Right cardiac atrium (tissue), 5 donors: ENCODE data around the gene NAA20. TPM values are rescaled to one million over a fixed set of nuclear protein-coding genes. Genes with fewer than 3 reads are reported as not detected.

ENCODE experiments used
- ATAC-seq, 2 donors: fragments of 200-7000 bp; cut with Tn5 transposase; one replicate each; pipeline versions ENCODE4 v1.8.0 to v1.9.1; 2020; ENCODE audit warnings: moderate library complexity in 2 of 2, mild to moderate bottlenecking in 1 of 2
- DNase-seq, 3 donors: peaks; one replicate each; pipeline ENCODE4 v3.0.0-alpha.2; 2020
- H3K27ac ChIP-seq: one replicate; pipeline ENCODE4 v1.5.1; 2013; ENCODE audit warnings: mild to moderate bottlenecking, low read length, control low read depth, moderate library complexity
- H3K27me3 ChIP-seq: one replicate; pipeline ENCODE4 v1.6.1; 2013; ENCODE audit not compliant: control insufficient read depth, insufficient read depth
- H3K4me1 ChIP-seq: one replicate; pipeline ENCODE4 v1.6.1; 2013; ENCODE audit warnings: low read length; ENCODE audit not compliant: control insufficient read depth, insufficient read depth
- H3K4me3 ChIP-seq: one replicate; pipeline ENCODE4 v1.5.1; 2013; ENCODE audit warnings: low read length, control low read depth
- H3K9me3 ChIP-seq: one replicate; pipeline ENCODE4 v1.6.1; 2013; ENCODE audit warnings: low read length; ENCODE audit not compliant: control insufficient read depth
- WGBS: extraction: QIAGEN DNeasy Blood & Tissue Kit; methylation state at CpG from one replicate; pipeline ENCODE4 v1.1.7; 2013; 5-methylcytosine and 5-hydroxymethylcytosine counted together
- intact Hi-C, 4 donors: fragments of 100-400 bp; cut with DNase I; formaldehyde crosslinking; loops; one replicate each; pipeline versions ENCODE4 v1.11.0 to v1.14.0; 2022 to 2023
- polyA plus RNA-seq: library from polyadenylated mRNA; stranded (reverse); fragments of 200-250 nt; gene quantifications from one replicate; pipeline ENCODE4 v1.2.3, GENCODE V29; 2013
- total RNA-seq, 4 donors: library from RNA; stranded (reverse); fragmentation: NEBNext Ultra II Directional; extraction: Animal tissue kit (Norgen Biotek cat#: 25700); gene quantifications; one replicate each; pipeline ENCODE4 v1.2.1, GENCODE V29; 2021
- donor health status: healthy with polysubstance abuse.
- donor health status: DM: no; HTN: yes; CAD: no.
- donor health status: DM: no; HTN: no; CAD: no.
- donor health status: DM: no; HTN: yes; CAD: no; lungs with severe emphysema.
- donor health status: DM: yes; HTN: yes; CAD: no.

The NAA20 gene
- total and polyA plus RNA-seq, 5 donors = 49.4 to 82.9 (median 55.6) TPM

DNA sequence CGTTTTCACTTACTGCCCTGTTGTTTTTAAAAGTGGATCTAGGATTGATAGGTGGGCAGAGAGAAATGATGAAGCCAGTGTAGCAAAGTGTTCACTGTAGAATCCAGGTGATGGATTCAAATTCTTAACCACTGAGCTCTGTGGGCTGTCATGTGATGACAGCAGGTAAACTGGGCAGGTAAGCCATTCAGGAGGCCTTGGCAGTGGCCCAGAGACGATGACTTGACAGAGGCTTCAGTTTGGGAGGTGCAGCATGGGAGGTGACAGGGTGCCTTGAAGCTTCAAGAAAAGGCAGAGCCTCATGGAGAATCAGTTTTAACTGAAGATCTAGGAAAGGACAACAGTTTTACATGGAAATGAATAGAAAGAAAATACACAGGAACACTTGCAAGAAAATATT lies 2.0 kb downstream of the NAA20 start:
- 71% methylated on average over 2 of the region's 2 CpGs for WGBS
- DNase-seq = no peak
- Histone ChIP-seq H3K27ac (no peak overlapping the region), H3K27me3 (no peaks in the 10 kb centered on the region), H3K9me3 (no peaks in the 10 kb centered on the region), H3K4me3 (no peak overlapping the region), H3K4me1 (peaks cover 7% of the 10 kb centered on the region)
- ATAC-seq = no peak
- intact Hi-C loops = no loop called here

DNA sequence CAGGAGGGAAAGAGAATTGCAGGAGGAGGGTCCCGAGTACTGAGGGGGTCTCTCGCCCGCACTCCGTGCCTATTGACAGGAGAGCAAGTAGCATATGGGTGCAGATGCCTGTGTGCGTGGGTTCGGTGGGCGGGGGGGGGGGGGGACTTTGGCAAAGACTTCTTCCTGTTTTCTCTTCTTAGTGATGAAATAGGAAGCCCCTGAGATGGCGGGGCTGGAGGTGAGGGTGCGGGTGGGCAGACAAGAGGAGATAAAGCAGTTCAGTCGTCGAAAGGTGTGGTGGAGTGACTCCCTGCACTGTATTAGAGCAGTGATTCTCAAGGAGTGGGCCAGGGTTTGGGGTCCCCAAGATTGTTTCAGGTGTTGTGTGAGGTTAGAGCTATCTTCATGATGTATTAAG lies 3.7 kb downstream of the NAA20 start:
- no peak overlapping the region for H3K27ac ChIP-seq
- H3K27me3 ChIP-seq = no peaks in the 10 kb centered on the region
- no peak overlapping the region for H3K4me3 ChIP-seq
- intact Hi-C loops = no loop called here
- DNase-seq = no peak
- H3K4me1 ChIP-seq = peaks cover 7% of the 10 kb centered on the region
- WGBS = 72% methylated on average over 11 of the region's 11 CpGs
- H3K9me3 ChIP-seq = no peaks in the 10 kb centered on the region
- ATAC-seq = no peak

DNA sequence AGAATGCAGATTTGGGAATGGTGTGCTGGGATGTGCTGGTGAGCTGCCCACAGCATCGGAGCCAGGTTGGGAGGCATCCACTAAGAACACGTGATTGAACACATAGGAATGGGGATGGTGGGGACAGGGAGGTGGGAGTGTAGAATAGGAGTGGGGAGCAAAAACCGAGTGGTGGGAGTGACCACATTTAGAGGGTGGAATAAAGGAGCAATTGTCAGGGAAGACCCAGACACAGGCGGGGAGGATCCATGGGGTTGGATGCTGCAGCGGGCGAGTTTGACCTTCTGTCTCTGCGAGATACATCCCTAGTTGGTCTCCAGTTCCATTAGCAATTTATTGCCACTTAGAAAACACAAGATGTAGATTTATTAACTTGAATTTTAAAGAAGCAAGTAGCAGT lies 4.7 kb downstream of the NAA20 start:
- Histone ChIP-seq H3K4me1 (peaks cover 7% of the 10 kb centered on the region), H3K27ac (no peak overlapping the region), H3K27me3 (no peaks in the 10 kb centered on the region), H3K9me3 (no peaks in the 10 kb centered on the region), H3K4me3 (no peak overlapping the region)
- ATAC-seq = no peak
- 79% methylated on average over 7 of the region's 7 CpGs for WGBS
- intact Hi-C loops = no loop called here
- DNase-seq = no peak

DNA sequence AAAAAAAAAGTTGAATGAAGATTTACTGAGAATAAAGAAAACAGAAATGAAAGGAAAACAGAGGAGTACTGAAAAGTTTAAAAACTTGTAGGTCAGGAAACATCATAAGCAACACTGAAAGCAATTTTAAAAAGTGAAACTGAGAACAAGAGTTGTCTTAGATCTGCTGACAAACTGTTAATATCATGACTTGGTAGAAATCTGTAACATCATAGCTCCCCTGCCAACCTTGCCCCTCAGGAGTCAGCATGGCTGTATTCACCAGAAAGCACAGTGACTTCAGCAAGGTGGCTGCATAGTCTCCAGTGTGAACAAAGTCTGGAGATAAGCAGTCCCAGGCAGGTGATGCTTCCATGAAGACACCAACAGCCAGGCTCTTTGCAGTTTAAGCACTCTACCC lies 5.3 kb downstream of the NAA20 start:
- no peaks in the 10 kb centered on the region for H3K27me3 ChIP-seq
- intact Hi-C loops = no loop called here
- ATAC-seq = no peak
- no peak overlapping the region for H3K27ac ChIP-seq
- no peaks in the 10 kb centered on the region for H3K9me3 ChIP-seq
- peaks cover 7% of the 10 kb centered on the region for H3K4me1 ChIP-seq
- H3K4me3 ChIP-seq = no peak overlapping the region
- no peak for DNase-seq

DNA sequence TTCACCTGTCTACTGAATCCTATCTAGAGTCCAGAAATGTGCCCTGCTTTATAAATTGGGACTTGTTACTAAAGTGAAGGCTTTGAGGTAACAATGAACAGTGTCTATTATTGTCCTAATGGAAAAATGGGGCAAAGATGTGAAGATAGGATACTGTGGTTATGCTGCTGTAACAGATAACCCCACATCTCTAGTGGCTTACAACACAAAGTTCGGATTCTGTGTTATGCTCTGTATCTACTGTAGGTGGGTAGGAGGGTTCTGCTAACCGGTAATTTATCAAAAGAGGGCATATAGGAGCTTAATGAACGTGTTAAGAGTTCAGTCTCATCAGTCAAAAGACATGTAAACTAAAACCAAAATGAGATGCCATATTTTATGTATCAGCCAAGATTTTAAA lies 6.2 kb downstream of the NAA20 start:
- no peak for ATAC-seq
- Histone ChIP-seq H3K27me3 (no peaks in the 10 kb centered on the region), H3K4me1 (peaks cover 7% of the 10 kb centered on the region), H3K9me3 (no peaks in the 10 kb centered on the region), H3K4me3 (no peak overlapping the region), H3K27ac (no peak overlapping the region)
- no peak for DNase-seq
- WGBS = 94% methylated on average over 3 of the region's 3 CpGs
- intact Hi-C loops = no loop called here

DNA sequence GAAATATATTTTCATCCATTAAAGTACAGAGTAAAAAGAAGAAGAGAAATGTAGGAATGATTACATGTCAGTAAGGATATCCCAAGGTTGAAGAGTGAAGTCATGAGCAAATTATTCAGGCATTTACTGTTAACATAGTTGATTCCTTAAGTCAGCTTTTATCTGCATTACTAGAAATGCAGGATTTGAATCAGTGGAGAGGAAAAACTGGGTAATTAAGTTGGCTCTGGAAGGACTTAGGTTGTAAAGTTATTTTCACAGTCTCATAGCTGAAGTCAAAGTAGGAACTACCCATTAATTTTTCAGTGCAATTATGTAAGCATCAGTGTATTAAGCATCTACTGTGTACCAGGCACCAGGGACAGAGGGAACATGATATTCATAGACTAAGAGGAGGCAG lies 7.8 kb downstream of the NAA20 start:
- no peak overlapping the region for H3K27ac ChIP-seq
- no peak overlapping the region for H3K4me3 ChIP-seq
- H3K9me3 ChIP-seq = no peaks in the 10 kb centered on the region
- ATAC-seq = no peak
- DNase-seq = no peak
- intact Hi-C loops = no loop called here
- H3K4me1 ChIP-seq = no peaks in the 10 kb centered on the region
- H3K27me3 ChIP-seq = no peaks in the 10 kb centered on the region

DNA sequence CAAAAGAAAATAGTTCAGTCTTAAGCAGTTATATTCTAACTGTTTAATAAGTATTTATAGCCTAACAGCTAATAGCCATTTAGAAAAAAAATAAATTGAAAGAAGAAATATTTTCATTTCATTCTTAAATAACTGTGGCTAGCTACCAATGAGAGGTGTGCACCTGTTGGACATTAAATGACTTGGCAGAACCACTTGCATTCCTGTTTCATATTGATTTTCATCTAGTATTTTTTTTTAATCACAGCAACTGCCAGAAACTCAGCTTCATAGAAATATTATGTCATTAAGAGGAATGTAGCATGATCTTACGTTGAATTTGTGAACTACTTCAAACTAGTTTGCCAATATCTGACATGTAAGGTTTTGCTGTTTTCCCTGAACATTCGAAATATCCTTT lies 10.1 kb downstream of the NAA20 start:
- H3K4me1 ChIP-seq = no peaks in the 10 kb centered on the region
- 89% methylated on average over 2 of the region's 2 CpGs for WGBS
- no peaks in the 10 kb centered on the region for H3K9me3 ChIP-seq
- intact Hi-C loops = no loop called here
- no peak overlapping the region for H3K27ac ChIP-seq
- H3K27me3 ChIP-seq = no peaks in the 10 kb centered on the region
- H3K4me3 ChIP-seq = no peak overlapping the region
- DNase-seq = no peak
- ATAC-seq = no peak

DNA sequence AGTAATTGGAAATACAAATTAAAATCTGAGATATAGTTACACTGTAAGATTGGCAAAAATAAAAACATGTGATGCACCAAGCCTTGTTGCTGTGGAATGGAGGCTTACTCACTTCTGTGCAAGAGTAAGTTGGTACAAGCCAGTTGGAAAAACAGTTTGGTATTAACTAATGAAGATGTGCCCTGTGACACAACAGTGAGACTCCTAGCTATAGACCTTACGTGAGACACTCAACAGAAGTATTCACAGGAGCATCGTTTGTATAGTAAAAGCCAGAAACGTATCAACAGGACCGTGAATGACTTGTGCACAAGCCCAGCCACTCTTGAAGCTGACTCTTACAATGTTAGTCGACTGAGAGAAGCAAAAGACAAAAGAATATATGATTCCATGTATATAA lies 14.6 kb downstream of the NAA20 start:
- no peak overlapping the region for H3K27ac ChIP-seq
- intact Hi-C loops = no loop called here
- no peaks in the 10 kb centered on the region for H3K4me1 ChIP-seq
- no peak overlapping the region for H3K4me3 ChIP-seq
- H3K9me3 ChIP-seq = no peaks in the 10 kb centered on the region
- 88% methylated on average over 5 of the region's 5 CpGs for WGBS
- DNase-seq (no peak), ATAC-seq (no peak)
- H3K27me3 ChIP-seq = no peaks in the 10 kb centered on the region

DNA sequence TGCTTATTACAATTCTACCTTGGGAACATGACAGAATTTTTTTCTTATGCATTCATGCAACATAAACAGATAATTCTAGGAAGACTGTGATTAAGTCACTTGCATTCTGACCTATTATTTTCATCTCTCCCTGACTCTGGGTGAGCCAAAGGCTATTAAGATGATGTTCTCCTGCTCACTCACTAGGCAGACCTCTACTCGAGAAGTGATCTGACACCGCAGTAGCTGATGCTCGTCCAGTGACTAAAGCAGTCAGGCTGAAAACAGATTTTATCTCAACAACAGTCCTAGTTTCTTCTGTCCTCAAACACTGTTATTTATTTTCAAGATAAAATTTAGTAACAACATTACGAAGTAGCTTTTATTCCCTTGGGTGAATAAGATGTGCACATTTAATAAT lies 17.3 kb downstream of the NAA20 start:
- 70% methylated on average over 4 of the region's 4 CpGs for WGBS
- DNase-seq = no peak
- Histone ChIP-seq H3K9me3 (no peaks in the 10 kb centered on the region), H3K27me3 (no peaks in the 10 kb centered on the region), H3K4me1 (no peaks in the 10 kb centered on the region), H3K4me3 (no peak overlapping the region), H3K27ac (no peak overlapping the region)
- no peak for ATAC-seq
- intact Hi-C loops = no loop called here

DNA sequence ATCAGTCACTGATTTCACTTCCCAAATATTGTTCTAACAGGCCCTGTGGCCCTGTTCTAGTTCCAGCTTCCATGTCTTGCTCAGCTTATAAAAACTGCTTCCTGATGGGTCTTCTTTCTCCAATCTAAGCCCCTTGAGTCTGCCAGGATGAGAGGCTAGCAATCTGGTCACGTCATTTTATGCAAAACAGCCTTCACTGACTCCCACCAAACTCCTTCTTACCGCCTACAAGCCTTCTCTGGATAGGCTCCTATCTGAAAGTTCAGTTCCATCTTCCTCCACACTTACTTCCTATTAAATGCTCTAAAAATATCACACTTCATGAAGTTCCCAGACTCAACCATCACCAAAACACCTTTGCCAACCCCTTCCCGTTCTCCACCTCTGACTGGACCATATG lies 19.6 kb downstream of the NAA20 start:
- ATAC-seq (no peak), DNase-seq (no peak)
- Histone ChIP-seq H3K9me3 (no peaks in the 10 kb centered on the region), H3K4me1 (no peaks in the 10 kb centered on the region), H3K4me3 (no peak overlapping the region), H3K27me3 (no peaks in the 10 kb centered on the region), H3K27ac (no peak overlapping the region)
- intact Hi-C loops = no loop called here
- 80% methylated on average over 3 of the region's 3 CpGs for WGBS

DNA sequence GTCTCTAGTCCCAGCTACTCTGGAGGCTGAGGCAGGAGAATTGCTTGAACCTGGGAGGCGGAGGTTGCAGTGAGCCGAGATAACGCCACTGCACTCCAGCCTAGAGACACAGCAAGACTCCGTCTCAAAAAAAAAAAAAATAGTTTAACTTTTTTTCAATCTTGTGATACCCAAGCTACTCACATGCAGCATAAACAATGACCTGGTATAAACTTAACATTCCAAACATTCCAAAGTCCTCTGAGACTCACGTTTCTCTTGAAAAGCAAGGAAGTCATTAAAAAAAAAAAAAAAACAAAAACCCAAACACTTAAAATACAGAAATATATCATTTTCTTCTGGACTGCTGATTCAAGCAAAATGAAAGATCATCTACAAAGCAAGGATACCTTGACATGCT lies 20.8 kb downstream of the NAA20 start:
- intact Hi-C loops = no loop called here
- H3K27ac ChIP-seq = no peak overlapping the region
- H3K4me3 ChIP-seq = no peak overlapping the region
- ATAC-seq (no peak), DNase-seq (no peak)
- H3K27me3 ChIP-seq = no peaks in the 10 kb centered on the region
- whole genome bisulfite sequencing = 66% methylated on average over 5 of the region's 5 CpGs
- no peaks in the 10 kb centered on the region for H3K9me3 ChIP-seq
- H3K4me1 ChIP-seq = no peaks in the 10 kb centered on the region

DNA sequence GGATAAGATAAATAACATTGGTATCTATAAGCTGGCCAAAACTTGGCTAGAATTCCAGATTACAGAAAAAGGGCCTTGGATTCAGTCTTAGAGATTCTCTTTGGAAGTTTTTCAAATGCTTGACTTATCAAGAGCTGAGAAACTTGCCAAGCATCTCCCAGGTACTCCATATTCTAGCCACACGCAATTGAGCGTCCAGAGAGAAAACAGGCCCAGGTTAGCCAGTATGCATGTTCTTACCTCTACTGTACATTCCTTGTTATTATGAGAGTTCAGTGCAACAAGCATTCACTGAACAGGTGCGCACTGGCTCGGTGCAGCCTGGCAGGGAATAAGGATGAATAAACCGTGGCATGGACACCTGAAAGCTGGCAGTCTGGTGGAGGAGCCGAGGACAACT lies 21.4 kb downstream of the NAA20 start:
- intact Hi-C loops = no loop called here
- Histone ChIP-seq H3K27me3 (no peaks in the 10 kb centered on the region), H3K9me3 (no peaks in the 10 kb centered on the region), H3K4me1 (no peaks in the 10 kb centered on the region), H3K4me3 (no peak overlapping the region), H3K27ac (no peak overlapping the region)
- DNase-seq (no peak), ATAC-seq (no peak)
- 91% methylated on average over 6 of the region's 6 CpGs for WGBS
